Fibroblast of pulmonary artery (primary cell): Measurements from ENCODE around the gene AADACL3.
"Not testable (repeated sequence)": the region's sequence is repeated elsewhere in the genome, so short reads cannot be mapped to it uniquely, and the experiment has no call there.

Source experiments
- DNase-seq: peaks from one replicate; pipeline ENCODE4 v3.0.0-alpha.2; 2010; ENCODE audit warnings: low read depth
- H3K4me3 ChIP-seq: replicated peaks from 2 replicates; pipeline ENCODE4 v1.5.1; 2011; ENCODE audit warnings: low read depth, mild to moderate bottlenecking, control low read depth, low read length, moderate library complexity
- TF ChIP-seq, protein P1 (sequence below): IDR thresholded peaks from 2 replicates; pipeline ENCODE4 v1.5.1; 2011; ENCODE audit warnings: mild to moderate bottlenecking, control low read depth, low read length, inconsistent platforms; ENCODE audit errors: missing control alignments

The AADACL3 gene, protein sequence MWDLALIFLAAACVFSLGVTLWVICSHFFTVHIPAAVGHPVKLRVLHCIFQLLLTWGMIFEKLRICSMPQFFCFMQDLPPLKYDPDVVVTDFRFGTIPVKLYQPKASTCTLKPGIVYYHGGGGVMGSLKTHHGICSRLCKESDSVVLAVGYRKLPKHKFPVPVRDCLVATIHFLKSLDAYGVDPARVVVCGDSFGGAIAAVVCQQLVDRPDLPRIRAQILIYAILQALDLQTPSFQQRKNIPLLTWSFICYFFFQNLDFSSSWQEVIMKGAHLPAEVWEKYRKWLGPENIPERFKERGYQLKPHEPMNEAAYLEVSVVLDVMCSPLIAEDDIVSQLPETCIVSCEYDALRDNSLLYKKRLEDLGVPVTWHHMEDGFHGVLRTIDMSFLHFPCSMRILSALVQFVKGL

DNA sequence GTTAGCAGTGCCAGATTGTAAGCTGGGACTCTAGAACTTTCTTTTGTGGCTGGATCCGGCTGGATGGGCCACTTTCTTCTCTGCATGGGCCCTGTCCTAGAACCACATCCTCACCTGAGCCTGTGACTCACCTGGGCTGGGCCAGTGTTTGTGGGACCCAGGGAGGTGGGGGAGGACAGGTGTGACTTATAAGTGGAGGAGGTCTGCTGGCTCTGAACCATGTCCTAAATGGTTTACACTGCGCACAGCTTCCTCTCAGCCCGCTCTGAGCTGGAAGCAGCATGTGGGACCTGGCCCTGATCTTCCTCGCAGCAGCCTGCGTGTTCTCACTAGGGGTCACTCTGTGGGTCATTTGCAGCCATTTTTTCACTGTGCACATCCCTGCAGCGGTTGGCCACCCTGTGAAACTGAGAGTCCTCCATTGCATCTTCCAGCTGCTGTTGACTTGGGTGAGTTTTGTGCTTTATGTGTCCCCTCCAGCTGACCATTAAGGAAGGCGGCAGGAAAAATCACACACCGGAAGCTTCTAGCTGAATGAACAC, at the start of gene AADACL3:
Gene AADACL3 (plus strand): TSS at position 215 of the 542 bp plus-strand sequence. CDS start 67 bp downstream, at position 282.
- DNase-seq = no peak
- TF ChIP-seq, protein P1, sequence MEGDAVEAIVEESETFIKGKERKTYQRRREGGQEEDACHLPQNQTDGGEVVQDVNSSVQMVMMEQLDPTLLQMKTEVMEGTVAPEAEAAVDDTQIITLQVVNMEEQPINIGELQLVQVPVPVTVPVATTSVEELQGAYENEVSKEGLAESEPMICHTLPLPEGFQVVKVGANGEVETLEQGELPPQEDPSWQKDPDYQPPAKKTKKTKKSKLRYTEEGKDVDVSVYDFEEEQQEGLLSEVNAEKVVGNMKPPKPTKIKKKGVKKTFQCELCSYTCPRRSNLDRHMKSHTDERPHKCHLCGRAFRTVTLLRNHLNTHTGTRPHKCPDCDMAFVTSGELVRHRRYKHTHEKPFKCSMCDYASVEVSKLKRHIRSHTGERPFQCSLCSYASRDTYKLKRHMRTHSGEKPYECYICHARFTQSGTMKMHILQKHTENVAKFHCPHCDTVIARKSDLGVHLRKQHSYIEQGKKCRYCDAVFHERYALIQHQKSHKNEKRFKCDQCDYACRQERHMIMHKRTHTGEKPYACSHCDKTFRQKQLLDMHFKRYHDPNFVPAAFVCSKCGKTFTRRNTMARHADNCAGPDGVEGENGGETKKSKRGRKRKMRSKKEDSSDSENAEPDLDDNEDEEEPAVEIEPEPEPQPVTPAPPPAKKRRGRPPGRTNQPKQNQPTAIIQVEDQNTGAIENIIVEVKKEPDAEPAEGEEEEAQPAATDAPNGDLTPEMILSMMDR = no peak
- no peak within 1 kb of the TSS for H3K4me3 ChIP-seq

DNA sequence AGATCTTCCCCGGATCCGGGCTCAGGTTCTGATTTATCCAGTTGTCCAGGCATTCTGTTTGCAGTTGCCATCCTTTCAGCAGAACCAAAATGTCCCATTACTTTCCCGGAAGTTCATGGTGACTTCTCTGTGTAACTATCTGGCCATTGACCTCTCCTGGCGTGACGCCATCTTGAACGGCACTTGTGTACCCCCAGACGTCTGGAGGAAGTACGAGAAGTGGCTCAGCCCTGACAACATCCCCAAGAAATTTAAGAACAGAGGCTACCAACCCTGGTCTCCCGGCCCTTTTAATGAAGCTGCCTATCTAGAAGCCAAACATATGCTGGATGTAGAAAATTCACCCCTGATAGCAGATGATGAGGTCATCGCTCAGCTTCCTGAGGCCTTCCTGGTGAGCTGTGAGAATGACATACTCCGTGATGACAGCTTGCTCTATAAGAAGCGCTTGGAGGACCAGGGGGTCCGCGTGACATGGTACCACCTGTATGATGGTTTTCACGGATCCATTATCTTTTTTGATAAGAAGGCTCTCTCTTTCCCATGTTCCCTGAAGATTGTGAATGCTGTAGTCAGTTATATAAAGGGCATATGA, 49.7 kb upstream of the AADACL3 start:
- peak; percentile 40 for DNase-seq
- no peak overlapping the region for H3K4me3 ChIP-seq

DNA sequence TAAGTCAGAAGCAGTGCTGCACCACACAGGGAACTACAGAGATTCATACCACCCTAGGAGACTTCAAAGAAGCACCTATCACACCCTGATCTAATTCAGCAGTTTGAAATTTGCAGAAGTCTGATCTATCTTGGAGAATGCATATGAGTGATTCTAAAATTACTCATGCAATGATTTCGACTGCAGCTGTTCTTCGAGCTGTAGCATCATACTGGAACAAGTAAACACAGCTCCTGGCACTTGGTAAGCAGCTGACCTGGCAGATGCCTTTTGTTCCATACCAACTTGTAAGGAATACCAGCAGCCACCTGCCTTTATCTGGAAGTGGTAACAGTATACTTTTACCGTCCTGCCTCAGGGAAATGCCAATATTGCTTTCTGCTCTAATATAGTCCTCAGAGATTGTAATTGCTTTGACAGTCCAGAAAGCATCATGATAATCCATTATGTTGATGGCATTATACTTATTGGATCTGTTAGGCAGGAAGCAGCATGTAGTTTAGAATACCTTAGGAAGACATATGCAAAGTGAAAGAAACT, 46.3 kb upstream of the AADACL3 start:
- DNase-seq = no peak
- TF ChIP-seq, protein P1 = no peak

More for the DNA sequence above, 49.7 kb upstream of the AADACL3 start:
- TF ChIP-seq, protein P1 = no peak

DNA sequence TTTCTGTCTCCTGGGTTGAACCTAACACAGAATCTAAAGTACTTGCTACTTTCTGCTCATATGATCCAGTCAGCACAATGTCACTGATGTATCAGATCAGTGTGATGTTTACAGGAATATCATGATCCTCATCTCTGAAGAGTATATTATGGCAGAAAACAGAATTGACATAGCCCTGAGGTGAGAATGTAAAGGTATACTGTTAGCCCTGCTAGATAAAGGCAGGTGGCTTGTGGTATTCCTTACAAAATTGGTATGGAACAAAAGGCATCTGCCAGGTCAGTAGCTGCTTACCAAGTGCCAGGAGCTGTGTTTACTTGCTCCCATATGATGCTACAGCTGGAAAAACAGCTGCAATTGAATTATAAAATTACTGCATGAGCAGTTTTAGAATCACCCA, 41.6 kb upstream of the AADACL3 start:
- TF ChIP-seq, protein P1 = no peak
- H3K4me3 ChIP-seq = no peak overlapping the region
- no peak for DNase-seq

More for the DNA sequence above, 46.3 kb upstream of the AADACL3 start:
- no peak overlapping the region for H3K4me3 ChIP-seq

DNA sequence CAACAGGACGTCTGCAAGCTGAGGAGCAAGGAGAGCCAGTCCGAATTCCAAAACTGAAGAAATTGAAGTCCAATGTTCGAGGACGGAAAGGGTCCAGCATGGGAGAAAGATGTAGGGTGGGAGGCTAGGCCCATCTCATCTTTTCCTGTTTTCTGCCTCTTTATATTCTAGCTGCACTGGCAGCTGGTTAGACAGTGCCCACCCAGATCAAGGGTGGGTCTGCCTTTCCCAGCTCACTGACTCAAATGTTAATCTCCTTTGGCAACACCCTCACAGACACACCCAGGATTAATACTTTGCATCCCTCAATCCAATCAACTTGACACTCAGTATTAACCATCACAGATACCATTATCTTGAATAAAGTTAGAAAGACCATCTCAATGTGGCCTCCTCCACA, 39.8 kb upstream of the AADACL3 start:
- not testable (repeated sequence) for H3K4me3 ChIP-seq, DNase-seq

DNA sequence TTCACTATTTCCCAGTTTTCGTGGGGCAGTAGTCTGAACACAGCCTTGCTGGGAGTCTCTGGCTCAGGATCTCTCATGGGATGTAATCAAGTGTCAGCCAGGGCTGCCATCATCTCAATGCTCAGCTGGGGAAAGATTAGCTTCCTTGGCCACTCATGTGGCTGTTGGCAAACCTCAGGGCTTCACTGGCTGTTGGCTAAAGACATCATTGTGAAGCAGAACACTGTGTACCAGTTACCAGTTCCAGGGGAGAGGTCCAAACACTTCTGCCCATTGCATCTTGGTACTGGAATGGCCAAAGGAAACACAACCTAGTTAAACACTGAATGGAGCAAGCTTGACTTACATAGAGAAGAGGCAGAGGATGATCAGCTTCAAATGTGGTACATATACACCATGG, 38.3 kb upstream of the AADACL3 start:
- TF ChIP-seq, protein P1 = no peak
- no peak overlapping the region for H3K4me3 ChIP-seq
- no peak for DNase-seq

DNA sequence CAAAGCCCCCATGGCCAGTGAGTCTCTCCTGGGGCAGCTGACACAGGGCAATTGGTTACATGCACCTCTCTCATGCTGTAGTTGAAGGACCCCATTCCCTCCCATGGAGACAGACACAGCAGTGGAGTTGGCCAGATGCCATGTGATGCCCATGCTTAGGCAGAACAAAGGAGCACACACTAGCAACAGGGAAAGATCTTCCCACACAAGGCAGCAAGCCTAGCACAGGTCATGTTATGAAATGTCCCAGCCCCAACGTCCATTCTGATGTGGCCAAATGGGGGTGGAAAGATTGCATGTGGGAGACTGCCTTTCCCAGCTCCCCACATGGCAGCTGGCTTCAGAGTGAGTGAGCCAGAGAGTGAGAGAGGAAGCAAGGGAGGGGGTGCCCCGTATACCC, 37.6 kb upstream of the AADACL3 start:
- TF ChIP-seq, protein P1 = no peak
- H3K4me3 ChIP-seq = no peak overlapping the region
- no peak for DNase-seq
